ENCODE results near the gene ACMSD. TPM values are rescaled to one million over a fixed set of nuclear protein-coding genes. Genes with fewer than 3 reads are reported as not detected.

Gene ACMSD
- total RNA-seq, 1 experiment from 2014 or later: not detected

DNA sequence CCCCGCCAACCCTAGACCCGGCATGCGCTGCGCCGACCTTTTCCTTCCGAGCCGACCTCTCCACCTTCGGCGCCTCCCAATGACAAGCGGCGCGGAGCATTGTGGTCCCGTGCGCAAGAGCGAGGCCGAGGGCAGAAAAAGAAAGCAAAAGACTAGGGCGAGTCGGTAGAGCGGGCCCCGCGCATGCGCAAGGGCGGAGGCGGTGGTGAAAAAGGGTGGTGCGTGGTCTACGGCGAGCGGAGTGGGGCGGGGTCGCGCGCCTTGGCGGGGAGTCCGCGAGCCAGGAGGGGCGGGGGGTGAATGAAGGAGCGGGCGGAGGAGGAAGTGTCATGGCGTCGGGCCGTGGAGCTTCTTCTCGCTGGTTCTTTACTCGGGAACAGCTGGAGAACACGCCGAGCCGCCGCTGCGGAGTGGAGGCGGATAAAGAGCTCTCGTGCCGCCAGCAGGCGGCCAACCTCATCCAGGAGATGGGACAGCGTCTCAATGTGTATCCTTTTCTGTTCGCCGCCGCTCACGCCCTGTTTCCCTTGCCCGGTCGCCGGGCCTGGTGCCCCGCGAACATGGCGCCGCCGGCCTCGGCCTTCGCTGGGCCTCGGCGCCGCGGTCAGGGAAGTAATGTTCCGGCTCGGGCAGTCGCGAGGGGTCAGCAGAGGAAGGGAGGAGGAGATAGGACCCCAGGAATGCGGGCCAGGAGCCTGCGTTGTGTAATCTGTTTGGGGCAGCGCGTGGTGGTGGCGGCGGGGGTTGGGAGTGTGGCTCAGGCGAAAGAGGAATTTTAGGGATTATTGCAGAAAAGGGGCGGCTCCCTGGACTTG is 80.3 kb downstream of the ACMSD start, which contains the start of gene CCNT2:
CCNT2 (plus strand) TSS at position 297 of the 815 bp plus-strand sequence; CDS start at position 330, 33 bp downstream.
- DNase-seq: peak; percentile 99
- BruUV-seq (replicated peaks): TSS peak; percentile 27
- no peak for TF ChIP-seq CTCF (IDR thresholded peaks at IDR 0.05; ENCODE audit: unreplicated experiment)
- H3K4me1 Mint-ChIP-seq (ENCODE audit: low read depth, unreplicated experiment): peaks cover 14% of the 10 kb centered on the region
- intact Hi-C loops (cut with micrococcal nuclease; ENCODE audit: unreplicated experiment): loop anchor here (2.0 kb wide), 1 partner anchor 14 kb away; no protein-coding TSS in a partner anchor
- H3K4me3 Mint-ChIP-seq (ENCODE audit: low read depth, unreplicated experiment): peak within 1 kb of the TSS; percentile 99
- H3K27me3 Mint-ChIP-seq (ENCODE audit: unreplicated experiment): no peaks in the 10 kb centered on the region
- peak within 1 kb of the TSS; percentile 99 for H3K27ac Mint-ChIP-seq (ENCODE audit: unreplicated experiment)
- no peaks in the 10 kb centered on the region for H3K9me3 Mint-ChIP-seq (ENCODE audit: low read depth, unreplicated experiment)
- CTCF ChIA-PET: interaction anchor here (1.2 kb wide), 1 partner anchor 386 kb away, joined by 9 read pairs; no protein-coding TSS in a partner anchor
- H3K36me3 Mint-ChIP-seq (ENCODE audit: insufficient read depth, unreplicated experiment): peaks cover 38% of the 10 kb centered on the region

- CTCF ChIA-PET: no interaction called here
- no TSS peak for BruUV-seq (replicated peaks)
- intact Hi-C loops (cut with micrococcal nuclease; ENCODE audit: unreplicated experiment): loop anchor here (2.0 kb wide), 1 partner anchor 13 kb away; no protein-coding TSS in a partner anchor
- peak overlapping the region; percentile 99 for H3K27ac Mint-ChIP-seq (ENCODE audit: unreplicated experiment)
- peak overlapping the region; percentile 99 for H3K4me3 Mint-ChIP-seq (ENCODE audit: low read depth, unreplicated experiment)
- H3K27me3 Mint-ChIP-seq (ENCODE audit: unreplicated experiment): no peaks in the 10 kb centered on the region
- peaks cover 47% of the 10 kb centered on the region for H3K36me3 Mint-ChIP-seq (ENCODE audit: insufficient read depth, unreplicated experiment)
- H3K4me1 Mint-ChIP-seq (ENCODE audit: low read depth, unreplicated experiment): peaks cover 22% of the 10 kb centered on the region
- no peaks in the 10 kb centered on the region for H3K9me3 Mint-ChIP-seq (ENCODE audit: low read depth, unreplicated experiment)
- TF ChIP-seq CTCF (IDR thresholded peaks at IDR 0.05; ENCODE audit: unreplicated experiment): no peak
- no peak for DNase-seq
These were observed 81.2 kb downstream of the ACMSD start for GRCh38 chr2:134919341-134920210.

DNA sequence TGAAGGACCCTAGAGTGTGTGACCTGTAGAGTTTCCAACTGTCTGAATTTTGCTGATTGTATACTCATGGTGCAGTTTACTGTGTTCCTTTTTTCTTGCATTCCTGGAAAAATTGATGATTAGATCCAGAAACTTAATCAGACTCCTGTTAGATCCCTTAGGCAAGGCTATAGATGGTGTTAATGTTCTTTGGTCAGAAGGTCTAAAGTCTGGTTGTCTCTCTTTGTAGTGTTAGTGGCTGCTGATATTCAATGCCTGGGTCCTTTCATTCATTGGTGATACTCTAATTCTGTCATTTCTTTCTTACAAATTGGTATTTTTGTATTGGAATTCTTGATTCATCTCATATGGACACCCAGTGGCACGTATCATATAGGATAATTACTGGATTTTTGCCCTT is 86.5 kb downstream of the ACMSD start:
- Mint-ChIP-seq H3K27me3 (ENCODE audit: unreplicated experiment) (no peaks in the 10 kb centered on the region), H3K9me3 (ENCODE audit: low read depth, unreplicated experiment) (no peaks in the 10 kb centered on the region), H3K27ac (ENCODE audit: unreplicated experiment) (peak overlapping the region; percentile 44), H3K4me3 (ENCODE audit: low read depth, unreplicated experiment) (no peak overlapping the region), H3K36me3 (ENCODE audit: insufficient read depth, unreplicated experiment) (peaks cover 35% of the 10 kb centered on the region), H3K4me1 (ENCODE audit: low read depth, unreplicated experiment) (peaks cover 45% of the 10 kb centered on the region)
- intact Hi-C loops (cut with micrococcal nuclease; ENCODE audit: unreplicated experiment): no loop called here
- no TSS peak for BruUV-seq (replicated peaks)
- no peak for DNase-seq
- no peak for TF ChIP-seq CTCF (IDR thresholded peaks at IDR 0.05; ENCODE audit: unreplicated experiment)
- CTCF ChIA-PET: no interaction called here

- peaks cover 52% of the 10 kb centered on the region for H3K4me1 Mint-ChIP-seq (ENCODE audit: low read depth, unreplicated experiment)
- no peaks in the 10 kb centered on the region for H3K9me3 Mint-ChIP-seq (ENCODE audit: low read depth, unreplicated experiment)
- TF ChIP-seq CTCF (IDR thresholded peaks at IDR 0.05; ENCODE audit: unreplicated experiment): no peak
- no TSS peak for BruUV-seq (replicated peaks)
- peak overlapping the region; percentile 54 for H3K4me3 Mint-ChIP-seq (ENCODE audit: low read depth, unreplicated experiment)
- no peaks in the 10 kb centered on the region for H3K27me3 Mint-ChIP-seq (ENCODE audit: unreplicated experiment)
- DNase-seq: no peak
- intact Hi-C loops (cut with micrococcal nuclease; ENCODE audit: unreplicated experiment): no loop called here
- peaks cover 33% of the 10 kb centered on the region for H3K36me3 Mint-ChIP-seq (ENCODE audit: insufficient read depth, unreplicated experiment)
- H3K27ac Mint-ChIP-seq (ENCODE audit: unreplicated experiment): peak overlapping the region; percentile 44
- CTCF ChIA-PET: no interaction called here
These were observed 88.0 kb downstream of the ACMSD start for GRCh38 chr2:134926231-134926931.

Measured in Calu3 (cell line).